IPS DF 4.7 (cell line): ENCODE results near the gene USP10.

Source experiments
- DNase-seq: peaks from one replicate; pipeline ENCODE4 v3.0.0-alpha.2; 2013; ENCODE audit warnings: low spot score; ENCODE audit errors: extremely low read depth

USP10 gene

DNA sequence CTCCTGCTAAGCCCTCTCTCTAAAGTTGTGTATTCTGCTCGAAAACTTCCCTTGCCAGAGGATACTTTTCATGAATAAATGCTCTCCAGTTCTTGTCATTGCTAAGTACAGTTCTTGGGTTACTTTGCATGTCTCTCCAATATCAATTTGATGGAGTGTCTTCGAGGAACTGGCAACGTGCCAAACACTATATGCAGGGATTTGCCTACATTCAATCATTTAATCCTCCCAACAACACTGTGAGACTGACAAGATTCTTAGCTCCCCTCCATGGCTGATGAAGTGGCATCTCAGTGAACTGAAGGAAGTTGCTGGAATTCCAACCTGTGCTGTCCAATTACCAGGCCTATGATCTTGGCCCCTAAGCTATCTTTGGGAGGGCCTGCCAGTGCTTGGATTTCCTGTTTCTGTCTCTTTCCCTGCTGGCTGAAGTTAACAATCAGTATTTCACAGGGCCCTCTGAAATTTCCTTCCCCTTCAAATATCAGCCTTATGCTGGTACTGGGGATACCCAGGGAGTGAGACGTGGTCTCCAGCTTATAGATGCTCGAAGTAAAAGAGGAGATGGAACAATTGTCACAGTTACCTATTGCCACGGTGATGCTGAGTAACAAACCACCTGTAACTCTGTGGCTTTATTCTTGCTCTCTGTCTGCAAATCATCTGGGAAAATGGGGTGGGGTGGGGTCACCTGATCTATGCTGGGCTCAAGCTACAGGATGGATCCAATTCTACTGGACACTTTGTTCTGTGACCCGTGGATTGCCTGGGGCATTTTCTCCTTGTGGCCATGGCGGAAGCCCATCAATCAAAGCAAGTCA, 100.6 kb downstream of the USP10 start:
- no peak for DNase-seq

DNA sequence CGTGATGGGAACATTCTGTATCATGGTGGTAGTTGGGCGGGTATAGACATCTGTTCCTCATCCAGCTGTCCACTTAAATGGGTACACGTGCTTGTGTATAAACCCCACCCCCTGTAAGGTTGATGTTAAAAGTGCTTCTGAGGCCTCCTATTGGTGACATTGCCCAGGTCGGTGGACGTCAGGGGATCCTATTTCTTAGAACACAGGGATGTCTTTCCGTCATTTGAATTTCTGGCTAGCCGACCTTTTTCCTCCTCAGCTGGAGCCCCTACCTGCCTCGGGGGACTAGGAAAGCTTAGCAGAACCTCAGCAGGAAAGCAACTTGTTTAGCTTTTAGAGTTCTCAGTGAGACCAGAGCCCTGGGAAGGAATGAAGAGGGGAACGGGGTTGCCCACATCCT, 103.3 kb downstream of the USP10 start:
- DNase-seq = no peak

DNA sequence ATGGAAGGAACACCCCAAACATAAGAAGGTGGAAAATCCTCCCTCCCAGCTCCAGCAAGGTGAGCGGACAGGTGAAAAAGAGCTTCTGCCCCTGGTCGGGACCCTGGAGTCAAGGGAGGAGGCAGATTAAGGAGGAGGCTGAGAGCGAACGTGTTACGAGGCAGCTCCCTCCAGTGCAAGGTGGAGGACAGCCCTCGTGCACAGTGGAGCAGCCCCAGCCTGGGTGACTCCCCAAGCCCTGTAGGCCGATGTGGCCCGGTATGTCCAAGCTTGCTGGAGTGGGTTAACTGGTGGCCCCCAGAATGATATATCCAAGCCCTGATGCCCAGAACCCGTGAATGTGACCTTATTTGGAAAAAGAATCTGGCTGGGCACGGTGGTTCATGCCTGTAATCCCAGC, 104.5 kb downstream of the USP10 start:
- no peak for DNase-seq

DNA sequence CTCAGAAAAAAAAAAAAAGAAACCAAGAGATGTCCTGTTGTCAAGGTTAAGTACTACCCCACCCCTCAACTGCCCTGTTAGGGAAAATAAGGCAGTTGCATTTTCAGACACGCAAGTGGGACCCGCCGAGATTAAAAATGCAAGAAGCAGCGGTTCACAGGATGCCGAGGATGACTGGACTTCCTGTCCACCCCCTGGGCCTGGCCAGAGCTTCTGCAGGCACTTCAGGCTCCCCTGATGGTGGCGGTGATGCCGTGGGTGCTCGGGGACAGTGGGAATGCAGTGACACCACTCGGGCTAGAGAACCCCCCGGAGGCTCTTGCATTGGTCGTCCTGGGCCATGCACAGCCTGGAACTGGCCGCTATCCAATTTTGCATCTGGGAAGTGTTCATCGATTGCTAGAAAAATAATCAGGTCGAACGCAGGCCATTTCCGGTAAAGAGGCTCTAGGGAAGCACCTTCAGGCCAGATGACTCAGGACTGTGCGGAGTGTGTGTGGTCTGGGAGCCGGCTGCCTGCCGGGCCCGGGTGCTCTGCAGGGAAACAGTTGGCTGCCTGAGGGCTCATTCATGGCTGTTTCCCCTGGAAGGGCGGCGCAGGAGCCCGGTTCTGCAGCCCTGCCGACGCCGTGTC, 106.6 kb downstream of the USP10 start:
- no peak for DNase-seq

DNA sequence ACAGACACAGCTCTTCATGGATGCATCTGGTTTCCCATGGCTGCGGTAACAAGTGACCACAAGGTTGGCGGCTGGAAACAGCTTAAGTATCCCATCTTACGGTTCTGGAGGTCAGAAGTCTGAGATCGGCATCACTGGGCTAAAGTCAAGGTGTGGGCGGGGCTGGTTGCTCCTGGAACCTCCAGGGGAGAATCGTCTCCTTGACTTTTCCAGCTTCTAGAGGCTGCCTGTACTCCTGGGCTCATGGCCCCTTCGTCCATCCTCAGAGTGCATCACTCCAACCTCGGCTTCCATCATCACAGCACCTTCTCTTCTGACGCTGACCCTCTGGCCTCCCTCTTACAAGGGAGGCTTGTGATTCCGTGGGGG, 107.1 kb downstream of the USP10 start:
- DNase-seq = no peak

DNA sequence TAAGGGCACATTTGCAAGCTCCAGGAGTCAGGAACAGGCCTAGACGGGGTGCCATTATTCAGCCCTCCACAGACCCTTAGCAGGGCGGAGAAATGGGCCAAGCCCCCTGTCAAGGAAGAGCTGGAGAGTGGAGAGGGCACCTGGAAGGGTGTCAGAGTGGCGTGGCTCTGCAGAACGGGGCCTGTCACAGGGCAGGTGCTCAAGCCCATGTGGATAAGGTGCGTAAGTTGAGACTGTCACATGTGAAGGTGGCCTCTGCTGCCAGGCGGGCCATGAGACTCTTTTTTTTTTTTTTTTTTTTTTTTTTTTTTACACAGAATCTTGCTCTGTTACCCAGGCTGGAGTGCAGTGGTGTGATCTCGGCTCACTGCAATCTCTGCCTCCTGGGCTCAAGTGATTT, 108.0 kb downstream of the USP10 start:
- DNase-seq = no peak

DNA sequence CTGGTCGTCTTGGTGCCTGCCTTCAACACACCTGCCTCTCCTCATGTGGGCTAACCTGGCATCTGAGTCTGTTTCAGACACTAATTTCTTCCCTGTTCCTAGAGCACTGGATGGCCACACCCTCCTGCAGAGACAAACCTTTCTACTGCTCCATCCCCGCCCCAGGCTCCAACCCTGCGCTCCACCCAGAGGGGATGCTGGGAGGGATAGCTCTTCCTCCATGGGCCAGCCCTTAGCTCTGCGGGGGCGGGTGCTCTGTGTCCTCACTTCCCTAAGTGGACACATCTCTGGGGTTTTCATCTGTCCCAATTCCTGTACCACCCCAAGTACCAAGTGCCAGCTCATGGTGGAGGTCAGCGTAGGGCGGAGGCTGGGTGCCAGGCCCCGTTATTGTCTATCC, 109.0 kb downstream of the USP10 start:
- no peak for DNase-seq

DNA sequence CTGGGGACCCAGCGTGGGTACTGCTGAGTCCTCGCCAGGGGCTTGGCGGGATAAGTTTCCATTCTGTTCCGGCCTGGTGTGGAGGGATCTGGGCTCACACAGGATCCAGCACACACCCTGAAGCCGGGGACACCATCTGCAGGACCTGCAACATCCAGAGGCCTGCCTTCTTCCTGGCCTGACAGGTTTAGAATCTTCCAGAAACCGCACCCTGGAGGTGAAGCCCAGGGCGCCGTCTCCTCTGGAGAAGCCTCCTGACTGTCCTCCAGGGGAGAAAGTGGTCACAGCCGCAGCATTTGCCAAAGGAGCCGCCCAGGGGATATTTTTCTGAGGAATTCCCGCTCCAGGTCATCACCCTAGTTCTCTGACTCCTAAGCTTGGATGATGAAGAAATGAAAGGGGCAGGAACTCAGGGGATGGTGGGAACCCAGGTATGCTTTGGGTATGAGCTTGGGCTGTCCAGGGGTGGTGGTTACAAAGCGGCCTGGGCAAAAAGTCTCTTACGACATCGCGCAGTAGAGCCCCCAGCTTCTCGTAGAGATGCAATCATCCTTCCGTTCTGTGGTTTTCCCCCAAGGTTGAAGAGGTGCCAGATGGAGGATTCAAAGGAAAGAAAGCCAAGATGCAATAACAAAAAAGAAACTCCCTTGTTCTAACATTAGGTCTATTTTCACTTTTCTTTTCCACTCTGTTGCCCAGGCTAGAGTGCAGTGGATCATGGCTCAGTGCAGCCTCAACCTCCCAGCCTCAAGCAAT, 110.9 kb downstream of the USP10 start:
- no peak for DNase-seq

DNA sequence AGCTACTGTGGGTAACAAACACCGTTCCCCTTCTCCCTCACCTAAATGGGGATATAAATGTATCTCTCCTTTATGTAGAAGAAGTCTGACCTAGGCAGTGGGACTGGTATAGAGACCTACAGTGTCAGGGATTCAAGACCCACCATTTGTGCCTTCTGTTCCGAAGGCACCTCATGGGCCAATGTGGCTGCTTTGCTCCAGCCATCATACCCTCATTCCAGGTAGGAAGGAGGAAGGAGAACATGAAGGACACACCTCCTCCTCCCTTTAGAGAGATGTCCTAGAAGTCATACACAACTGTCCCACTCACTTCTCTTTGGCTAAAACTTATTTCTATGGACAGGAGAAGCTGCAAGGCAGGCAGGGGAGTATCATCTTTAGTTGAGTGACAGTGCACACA, 111.7 kb downstream of the USP10 start:
- DNase-seq = no peak

DNA sequence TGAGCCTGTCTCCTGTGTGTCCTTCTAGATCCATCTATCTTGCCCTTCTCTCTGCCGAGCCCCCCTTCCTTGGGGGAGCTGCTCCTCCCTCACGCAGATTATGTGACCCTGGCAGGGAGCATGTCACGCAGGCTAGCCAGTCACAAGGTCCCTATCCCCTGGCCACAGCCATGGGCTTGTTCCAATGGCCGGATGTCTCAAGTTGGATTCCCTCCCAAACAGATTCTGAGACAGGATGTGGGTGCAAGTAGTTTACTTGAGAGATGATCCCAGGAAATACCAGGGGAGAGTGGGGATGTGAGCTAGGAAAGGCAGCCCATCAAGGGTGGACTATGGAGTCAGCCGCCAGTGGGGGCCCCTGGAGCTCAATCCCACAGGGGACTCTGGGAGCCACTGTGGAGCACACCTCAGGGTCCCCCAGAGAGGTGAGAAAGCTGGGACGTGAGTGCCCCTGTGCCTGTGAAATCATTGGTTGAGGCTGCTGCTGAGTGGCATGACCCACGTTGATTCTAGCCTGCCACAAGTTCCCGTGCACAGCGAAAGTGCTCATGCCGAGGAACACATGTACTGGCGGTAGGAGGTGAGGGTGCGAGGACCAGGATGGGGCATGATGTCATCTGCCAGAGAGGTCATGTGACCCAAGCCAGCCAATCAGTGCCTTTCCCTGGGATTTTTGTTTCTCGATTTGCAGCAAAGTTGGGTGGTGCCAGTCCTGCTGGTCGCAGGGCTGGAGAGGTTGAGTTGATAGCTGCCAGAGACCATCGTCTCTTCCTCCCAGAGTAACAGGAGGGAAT, 113.5 kb downstream of the USP10 start:
- DNase-seq = no peak

DNA sequence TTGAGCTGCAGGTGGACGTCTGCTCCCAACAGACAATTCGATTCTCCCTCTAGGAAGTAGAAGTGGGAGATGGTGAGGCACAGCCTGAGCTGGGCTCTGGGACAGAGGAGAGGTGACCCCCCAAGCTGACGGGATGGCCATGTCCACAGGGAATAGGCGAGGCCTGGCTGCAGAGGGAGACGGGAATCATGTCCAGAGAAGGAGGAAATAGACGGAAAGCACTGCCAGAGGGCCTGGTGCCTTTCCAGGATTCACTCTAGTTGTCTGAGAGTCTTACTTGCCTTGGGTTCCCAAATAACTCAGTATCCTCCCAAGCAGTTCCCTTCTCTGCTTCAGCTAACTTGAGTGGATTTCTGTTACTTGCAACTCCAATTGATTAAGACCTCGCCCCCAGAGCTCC, 115.7 kb downstream of the USP10 start:
- DNase-seq = no peak

DNA sequence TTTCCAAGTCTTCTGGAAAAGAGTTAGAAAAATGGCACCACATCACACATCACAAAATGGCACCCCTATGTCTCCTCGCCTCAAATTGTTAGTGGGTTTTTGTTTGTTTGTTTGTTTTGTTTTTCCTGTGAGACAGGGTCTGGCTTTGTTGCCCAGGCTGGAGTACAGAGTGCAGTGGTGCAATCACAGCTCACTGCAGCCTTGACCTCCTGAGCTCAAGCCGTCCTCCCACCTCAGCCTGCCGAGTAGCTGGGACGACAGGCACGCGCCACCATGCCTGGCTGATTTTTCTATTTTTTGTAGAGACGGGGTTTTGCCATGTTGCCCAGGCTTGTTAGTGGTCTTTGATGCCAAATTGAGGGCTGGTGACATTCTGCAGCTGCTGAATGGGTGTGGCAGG, 116.2 kb downstream of the USP10 start:
- DNase-seq = no peak

DNA sequence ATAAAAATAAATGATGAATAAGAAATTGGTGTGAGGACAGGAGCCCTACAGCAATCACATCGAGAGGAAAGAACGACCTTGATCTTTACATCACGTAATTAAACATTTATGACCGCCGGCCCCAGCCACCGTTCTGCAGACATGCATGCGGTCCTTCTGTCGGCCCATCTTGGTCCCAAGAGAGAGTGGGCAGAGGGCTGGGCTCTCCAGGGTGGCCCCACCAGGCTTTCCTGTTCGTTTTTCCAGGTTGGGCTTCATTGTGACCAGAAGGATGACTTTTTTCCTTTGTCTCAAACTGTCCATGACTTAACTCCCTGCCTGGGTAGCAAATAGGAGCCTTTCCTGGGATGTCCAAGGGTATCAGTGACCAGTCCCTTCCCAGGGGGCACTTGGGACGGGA, 116.7 kb downstream of the USP10 start:
- no peak for DNase-seq

DNA sequence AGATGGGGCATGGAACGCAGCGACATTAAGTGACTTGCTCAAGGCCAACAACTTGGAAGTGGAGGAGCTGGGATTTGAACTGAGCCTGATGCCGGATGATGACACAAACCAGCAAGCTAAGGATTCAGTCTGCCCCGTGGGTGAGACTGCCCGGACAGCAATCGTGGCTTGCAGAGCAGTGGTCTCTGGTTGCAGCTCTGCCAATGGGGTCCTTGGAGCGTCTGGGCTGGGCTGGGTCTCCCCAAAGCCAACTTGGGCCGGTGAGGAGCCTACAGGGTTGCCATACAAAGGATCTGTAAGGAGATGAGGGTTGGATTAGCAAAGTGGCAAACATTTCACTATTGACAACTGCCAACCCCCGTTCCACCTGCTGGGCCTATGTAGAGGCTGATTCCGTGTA, 117.4 kb downstream of the USP10 start:
- DNase-seq = no peak

DNA sequence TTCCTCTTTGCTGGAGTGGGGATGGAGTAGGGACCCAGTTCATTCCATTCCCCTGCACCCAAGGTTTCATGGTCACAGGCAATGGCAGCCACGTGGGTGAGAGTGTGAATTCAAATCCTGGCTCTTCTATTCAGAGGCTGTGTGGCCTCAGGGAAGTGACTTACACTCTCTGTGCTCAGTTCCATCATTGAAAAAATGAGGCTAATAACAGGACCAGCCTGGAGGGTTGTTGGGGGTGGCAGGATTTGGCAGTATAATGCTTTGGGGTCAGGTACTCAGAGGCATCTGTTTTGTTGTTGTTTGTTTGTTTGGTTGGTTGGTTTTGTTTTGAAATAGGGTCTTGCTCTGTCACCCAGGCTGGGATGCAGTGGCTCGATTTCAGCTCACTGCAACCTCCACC, 117.8 kb downstream of the USP10 start:
- DNase-seq = no peak

DNA sequence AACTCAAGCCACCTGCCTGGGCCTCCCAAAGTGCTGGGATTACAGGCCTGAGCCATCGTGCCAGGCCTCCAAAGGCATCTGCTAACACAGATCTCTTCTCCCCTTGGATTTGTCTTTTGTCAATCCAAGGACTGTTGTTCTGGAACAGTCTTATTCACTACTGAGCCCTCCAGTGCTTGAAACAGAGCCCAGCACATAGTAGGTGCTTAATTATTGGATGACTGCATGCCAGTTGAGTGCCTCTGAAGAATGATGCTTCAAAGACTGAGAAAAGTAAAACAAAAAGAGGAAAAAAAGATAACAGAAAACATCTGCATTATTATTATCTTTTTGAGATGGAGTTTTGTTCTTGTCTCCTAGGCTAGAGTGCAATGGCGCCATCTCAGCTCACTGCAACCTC, 118.3 kb downstream of the USP10 start:
- no peak for DNase-seq

DNA sequence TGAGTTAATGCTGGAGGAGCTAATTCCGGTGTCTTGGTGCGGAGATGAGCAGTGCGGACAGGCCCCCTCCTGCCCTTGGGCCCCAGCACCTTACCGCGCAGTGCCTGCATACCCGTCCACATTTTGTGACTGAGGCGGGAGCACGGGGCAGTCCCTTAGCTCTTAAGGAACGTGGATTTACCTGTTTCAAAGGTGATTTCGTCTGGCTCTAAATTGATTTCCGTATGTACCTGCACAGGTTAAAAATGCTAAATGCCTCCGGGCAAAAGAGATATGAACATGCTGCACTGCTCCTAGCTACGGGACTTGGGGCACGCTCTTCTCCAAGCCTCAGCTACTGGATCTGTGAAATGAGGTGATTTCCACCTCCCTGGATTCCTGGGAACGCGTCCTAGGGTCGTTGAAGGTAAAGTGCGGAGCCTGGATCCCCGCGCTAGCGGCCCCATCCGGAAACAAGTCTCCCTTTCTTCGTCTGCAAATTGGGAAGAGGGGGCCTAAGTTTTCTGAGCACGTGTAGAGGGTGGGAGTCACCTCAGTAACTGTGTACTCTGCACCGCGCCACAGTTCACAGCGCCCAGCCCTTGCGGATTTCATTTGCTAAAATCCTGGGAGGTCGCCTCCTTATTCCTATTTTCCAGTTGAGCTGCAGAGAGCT, 119.3 kb downstream of the USP10 start:
- no peak for DNase-seq

DNA sequence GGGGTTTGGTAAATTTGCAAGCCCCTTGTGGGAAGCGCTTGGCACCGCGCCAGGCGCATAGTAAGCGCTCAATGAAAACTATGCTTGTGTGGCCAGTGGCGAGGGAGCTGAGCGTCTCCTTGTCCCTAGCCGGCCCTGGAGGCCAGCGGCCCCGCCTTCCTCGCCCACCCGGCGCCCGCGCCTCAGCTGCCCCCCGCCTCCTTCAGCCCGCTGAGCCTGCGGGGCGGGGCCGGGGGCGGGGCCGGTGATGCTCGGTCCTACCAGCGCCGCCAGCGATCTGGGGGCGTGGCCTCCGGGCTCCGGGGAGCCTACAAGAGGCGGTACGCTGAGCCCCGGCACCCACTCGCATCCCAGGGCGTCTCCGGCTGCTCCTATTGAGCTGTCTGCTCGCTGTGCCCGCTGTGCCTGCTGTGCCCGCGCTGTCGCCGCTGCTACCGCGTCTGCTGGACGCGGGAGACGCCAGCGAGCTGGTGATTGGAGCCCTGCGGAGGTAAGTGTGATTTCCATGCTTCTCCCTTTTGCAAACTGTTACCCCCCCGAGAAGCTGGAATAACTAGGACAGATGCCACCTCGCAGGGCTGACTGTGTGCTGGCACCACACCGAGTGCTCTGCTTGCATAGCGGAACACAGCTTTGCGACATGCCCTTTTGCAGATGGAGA, 120.0 kb downstream of the USP10 start, which contains the start of gene CRISPLD2:
TSS of gene CRISPLD2 (plus strand) at position 342 of the 661 bp plus-strand sequence. CDS start 18,511 bp downstream, outside the sequence.
- DNase-seq = no peak

DNA sequence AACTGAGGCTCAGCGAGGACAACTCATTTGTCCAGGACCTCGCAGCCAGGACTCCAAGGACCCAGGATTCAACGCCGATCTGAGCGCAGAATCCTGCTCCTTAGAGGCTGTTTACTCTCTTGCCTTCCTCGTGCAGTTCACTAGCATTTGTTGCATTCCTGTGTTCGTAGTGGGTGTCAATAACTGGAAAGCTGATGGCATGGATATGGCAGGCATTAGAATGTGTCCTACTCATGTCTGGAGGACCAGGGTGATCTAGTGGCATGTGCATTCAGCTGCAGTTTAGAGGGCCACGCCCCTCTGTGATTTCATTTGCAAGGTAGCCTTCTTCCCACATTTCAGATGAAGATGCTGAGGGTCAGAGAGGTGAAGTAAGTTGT, 120.5 kb downstream of the USP10 start:
- no peak for DNase-seq

DNA sequence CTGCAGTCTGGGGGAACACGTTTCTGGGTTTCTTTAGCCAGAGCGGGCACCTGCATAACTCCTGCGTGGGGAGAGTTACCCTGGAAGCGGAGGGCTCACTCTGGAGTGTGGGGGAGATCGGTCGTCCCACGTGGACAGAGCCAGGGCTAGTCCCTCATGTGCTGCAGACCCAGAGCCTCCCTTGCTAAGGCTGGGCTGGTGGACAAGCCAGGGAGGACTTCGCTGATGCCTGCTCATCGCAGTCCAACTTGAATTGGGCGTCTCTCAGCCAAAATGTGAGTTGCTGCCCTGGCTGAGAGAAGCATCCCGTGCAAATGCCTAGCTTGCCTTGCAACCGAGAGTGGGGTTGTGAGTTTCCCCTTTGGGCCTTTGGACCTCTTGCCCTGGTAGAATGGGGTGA, 121.0 kb downstream of the USP10 start:
- no peak for DNase-seq

DNA sequence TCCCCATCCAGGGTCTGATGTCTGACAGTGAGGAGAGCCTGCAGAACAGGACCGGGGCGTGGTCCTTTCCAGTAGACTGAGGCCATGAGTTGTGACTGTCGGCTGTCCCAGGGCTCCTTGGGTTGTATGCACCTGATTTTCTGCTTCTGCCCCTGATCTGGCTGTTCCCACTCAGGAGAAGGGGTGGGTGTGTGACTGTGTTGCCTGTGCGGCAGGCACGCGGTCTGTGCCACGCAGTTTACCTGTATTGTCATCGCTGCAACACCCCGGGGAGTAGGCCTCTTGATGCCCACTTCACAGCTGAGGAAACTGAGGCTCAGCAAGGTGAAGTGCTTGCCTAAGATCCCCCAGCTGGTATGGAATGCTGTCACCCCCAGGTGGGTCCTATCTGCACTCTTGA, 121.4 kb downstream of the USP10 start:
- DNase-seq = no peak
